Caco-2 (cell line): ENCODE results near the gene PDLIM7. TPM values are rescaled to one million over a fixed set of nuclear protein-coding genes. Genes with fewer than 3 reads are reported as not detected.

Source experiments
- BruUV-seq: library from RNA; stranded (reverse); fragments of 400-500 nt; replicated peaks from 2 replicates; lab custom pipeline; 2021; lab: Mats Ljungman, UMichigan
- CTCF ChIA-PET: fragments of 300-600 bp; sonication (Branson Sonifier 250); formaldehyde crosslinking; loops from one replicate; lab custom pipeline; 2022; ENCODE audit warnings: antibody characterized with exemption; lab: Charles Lee
- POLR2A ChIA-PET: fragments of 300-600 bp; sonication (Branson Sonifier 250); formaldehyde crosslinking; loops from one replicate; lab custom pipeline; 2022; ENCODE audit warnings: antibody characterized with exemption; lab: Charles Lee
- DNase-seq, 2 experiments: peaks; one replicate each; pipeline versions ENCODE4 v3.0.0 to v3.0.0-alpha.2; 2020 to 2022
- H3K27me3 ChIP-seq: replicated peaks from 2 replicates; pipeline ENCODE4 v1.6.0; 2011; ENCODE audit warnings: low read length; ENCODE audit not compliant: control insufficient read depth, insufficient read depth
- H3K36me3 ChIP-seq: 2 replicates; pipeline ENCODE4 v1.5.1; 2011; ENCODE audit warnings: low read length; ENCODE audit not compliant: control insufficient read depth, insufficient read depth
- H3K4me1 ChIP-seq: fragments of 250-450 bp; sonication (Bioruptor Pico); 2 replicates; pipeline ENCODE4 v1.5.1; 2020; ENCODE audit warnings: mild to moderate bottlenecking
- H3K4me3 ChIP-seq: 2 replicates; pipeline ENCODE4 v1.5.1; 2011; ENCODE audit warnings: low read depth, mild to moderate bottlenecking, control low read depth, low read length
- H3K9me3 ChIP-seq: fragments of 250-450 bp; sonication (Bioruptor Pico); 2 replicates; pipeline ENCODE4 v1.5.1; 2020; ENCODE audit warnings: mild to moderate bottlenecking, moderate library complexity
- H3K27ac Mint-ChIP-seq: one replicate; pipeline ENCODE4 v1.8.0; 2022; ENCODE audit warnings: mixed read lengths; ENCODE audit not compliant: unreplicated experiment
- H3K27me3 Mint-ChIP-seq: one replicate; pipeline ENCODE4 v1.8.0; 2022; ENCODE audit warnings: mixed read lengths; ENCODE audit not compliant: insufficient read depth, unreplicated experiment
- H3K36me3 Mint-ChIP-seq: one replicate; pipeline ENCODE4 v1.8.0; 2022; ENCODE audit warnings: mild to moderate bottlenecking, mixed read lengths; ENCODE audit not compliant: insufficient read depth, unreplicated experiment
- H3K4me1 Mint-ChIP-seq: one replicate; pipeline ENCODE4 v1.8.0; 2022; ENCODE audit warnings: low read depth, mixed read lengths; ENCODE audit not compliant: unreplicated experiment
- H3K4me3 Mint-ChIP-seq: one replicate; pipeline ENCODE4 v1.8.0; 2022; ENCODE audit warnings: mild to moderate bottlenecking, moderate library complexity, mixed read lengths; ENCODE audit not compliant: unreplicated experiment
- H3K9me3 Mint-ChIP-seq: one replicate; pipeline ENCODE4 v1.8.0; 2022; ENCODE audit warnings: mixed read lengths; ENCODE audit not compliant: unreplicated experiment
- intact Hi-C: fragments of 100-400 bp; cut with micrococcal nuclease; formaldehyde crosslinking; loops from one replicate; pipeline ENCODE4 v1.10.0; 2022; ENCODE audit not compliant: unreplicated experiment
- total RNA-seq: library from RNA; stranded (reverse); gene quantifications from 2 replicates; pipeline ENCODE4 v1.2.3, GENCODE V29; 2022
- TF ChIP-seq, protein P1 (sequence below), 2 experiments: fragments of 200-600 bp in 1 of 2; IDR thresholded peaks; 1 replicate in 1 of 2; 2 replicates in 1 of 2; pipeline versions ENCODE4 v1.5.1 to v1.8.0; 2011 to 2022; ENCODE audit warnings: antibody characterized with exemption in 1 of 2, control low read depth in 1 of 2, inconsistent platforms in 1 of 2, low read depth in 1 of 2, low read length in 1 of 2, mild to moderate bottlenecking in 1 of 2, moderate library complexity in 1 of 2; ENCODE audit not compliant: insufficient read depth in 1 of 2, severe bottlenecking in 1 of 2, unreplicated experiment in 1 of 2

PDLIM7 gene
- total RNA-seq, 1 experiment from 2014 or later: 49.1 TPM

DNA sequence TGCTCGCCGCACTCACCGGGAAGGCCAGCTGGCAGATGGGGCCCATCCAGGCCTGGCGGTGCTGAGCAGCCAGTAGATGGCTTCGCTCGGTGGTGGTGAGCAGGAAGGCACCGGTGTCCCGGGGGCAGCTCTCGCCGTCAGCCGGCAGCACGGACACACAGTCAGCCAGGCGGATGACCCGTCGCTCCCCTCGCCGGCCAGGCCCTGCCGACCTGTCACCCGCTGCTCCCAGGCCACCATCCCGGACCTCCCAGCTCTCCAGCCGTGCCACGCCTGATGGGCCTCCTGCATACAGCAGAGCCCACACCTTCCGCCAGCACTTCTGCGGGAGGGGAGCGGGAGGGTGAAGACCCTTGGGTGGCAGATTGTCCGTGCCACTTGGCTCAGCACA, 10.8 kb upstream of the PDLIM7 start:
- no TSS peak for BruUV-seq
- Histone ChIP-seq H3K4me3 (no peak overlapping the region), H3K36me3 (peaks cover 5% of the 10 kb centered on the region), H3K4me1 (no peaks in the 10 kb centered on the region), H3K9me3 (no peaks in the 10 kb centered on the region), H3K27me3 (no peaks in the 10 kb centered on the region)
- Mint-ChIP-seq H3K27me3 (no peaks in the 10 kb centered on the region), H3K27ac (no peak overlapping the region), H3K4me1 (peaks cover 6% of the 10 kb centered on the region), H3K36me3 (peaks cover 29% of the 10 kb centered on the region), H3K4me3 (no peak overlapping the region), H3K9me3 (no peaks in the 10 kb centered on the region)
- DNase-seq: no peak
- intact Hi-C loops: no loop called here
- POLR2A ChIA-PET: interaction anchor here (0.5 kb wide), 1 partner anchor 11 kb away, joined by 6 read pairs; the partner anchor contains the start of gene PDLIM7
- TF ChIP-seq, protein P1, sequence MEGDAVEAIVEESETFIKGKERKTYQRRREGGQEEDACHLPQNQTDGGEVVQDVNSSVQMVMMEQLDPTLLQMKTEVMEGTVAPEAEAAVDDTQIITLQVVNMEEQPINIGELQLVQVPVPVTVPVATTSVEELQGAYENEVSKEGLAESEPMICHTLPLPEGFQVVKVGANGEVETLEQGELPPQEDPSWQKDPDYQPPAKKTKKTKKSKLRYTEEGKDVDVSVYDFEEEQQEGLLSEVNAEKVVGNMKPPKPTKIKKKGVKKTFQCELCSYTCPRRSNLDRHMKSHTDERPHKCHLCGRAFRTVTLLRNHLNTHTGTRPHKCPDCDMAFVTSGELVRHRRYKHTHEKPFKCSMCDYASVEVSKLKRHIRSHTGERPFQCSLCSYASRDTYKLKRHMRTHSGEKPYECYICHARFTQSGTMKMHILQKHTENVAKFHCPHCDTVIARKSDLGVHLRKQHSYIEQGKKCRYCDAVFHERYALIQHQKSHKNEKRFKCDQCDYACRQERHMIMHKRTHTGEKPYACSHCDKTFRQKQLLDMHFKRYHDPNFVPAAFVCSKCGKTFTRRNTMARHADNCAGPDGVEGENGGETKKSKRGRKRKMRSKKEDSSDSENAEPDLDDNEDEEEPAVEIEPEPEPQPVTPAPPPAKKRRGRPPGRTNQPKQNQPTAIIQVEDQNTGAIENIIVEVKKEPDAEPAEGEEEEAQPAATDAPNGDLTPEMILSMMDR (IDR thresholded peaks at IDR 0.05; ENCODE audit: insufficient read depth in 1 of 2, low read depth in 1 of 2, low read length in 1 of 2, severe bottlenecking in 1 of 2, unreplicated experiment in 1 of 2): no peak
- CTCF ChIA-PET: interaction anchor here (1.3 kb wide), 1 partner anchor 11 kb away, joined by 4 read pairs; the partner anchor contains the start of gene PDLIM7

- Histone ChIP-seq H3K27me3 (no peaks in the 10 kb centered on the region), H3K9me3 (no peaks in the 10 kb centered on the region), H3K4me3 (no peak overlapping the region), H3K36me3 (peaks cover 5% of the 10 kb centered on the region), H3K4me1 (no peaks in the 10 kb centered on the region)
- no peak for DNase-seq
- intact Hi-C loops: no loop called here
- H3K4me1 Mint-ChIP-seq: peaks cover 6% of the 10 kb centered on the region
- BruUV-seq: no TSS peak
- H3K9me3 Mint-ChIP-seq: no peaks in the 10 kb centered on the region
- TF ChIP-seq, protein P1 (IDR thresholded peaks at IDR 0.05; ENCODE audit: insufficient read depth in 1 of 2, low read depth in 1 of 2, low read length in 1 of 2, severe bottlenecking in 1 of 2, unreplicated experiment in 1 of 2): no peak
- no peaks in the 10 kb centered on the region for H3K27me3 Mint-ChIP-seq
- peaks cover 24% of the 10 kb centered on the region for H3K36me3 Mint-ChIP-seq
- POLR2A ChIA-PET: interaction anchor here (0.5 kb wide), 1 partner anchor 11 kb away, joined by 6 read pairs; the partner anchor contains the start of gene PDLIM7
- CTCF ChIA-PET: interaction anchor here (0.5 to 1.3 kb wide), 2 partner anchors 10 to 355 kb away, joined by 3 to 4 read pairs; partner anchors contain the start of gene PDLIM7
- H3K4me3 Mint-ChIP-seq: no peak overlapping the region
- no peak overlapping the region for H3K27ac Mint-ChIP-seq
These were observed 10.3 kb upstream of the PDLIM7 start for GRCh38 chr5:177507596-177508220.

DNA sequence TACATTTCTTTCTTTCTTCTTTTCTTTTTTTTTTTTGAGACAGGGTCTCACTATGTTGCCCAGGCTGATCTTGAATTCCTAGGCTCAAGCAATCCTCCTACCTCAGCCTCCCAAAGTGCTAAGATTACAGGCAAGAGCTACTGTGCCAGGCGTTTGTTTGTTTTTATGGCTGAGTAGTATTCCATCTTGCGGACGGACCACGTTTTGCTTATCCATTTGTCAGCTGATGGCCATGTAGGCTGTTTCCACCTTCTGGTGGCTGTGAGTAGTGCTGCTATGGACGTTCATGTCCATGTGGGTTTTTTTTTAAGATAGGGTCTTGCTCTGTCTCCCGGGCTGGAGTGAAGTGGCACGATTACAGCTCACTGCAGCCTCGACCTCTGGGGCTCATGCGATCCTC, 9.8 kb upstream of the PDLIM7 start:
- no peaks in the 10 kb centered on the region for H3K4me1 ChIP-seq
- no peak for DNase-seq
- H3K27ac Mint-ChIP-seq: no peak overlapping the region
- no peaks in the 10 kb centered on the region for H3K9me3 Mint-ChIP-seq
- H3K36me3 ChIP-seq: no peaks in the 10 kb centered on the region; the same call in none of the 2 replicates
- TF ChIP-seq, protein P1 (IDR thresholded peaks at IDR 0.05; ENCODE audit: insufficient read depth in 1 of 2, low read depth in 1 of 2, low read length in 1 of 2, severe bottlenecking in 1 of 2, unreplicated experiment in 1 of 2): peak; percentile 0 to 32
- peaks cover 22% of the 10 kb centered on the region for H3K36me3 Mint-ChIP-seq
- no peaks in the 10 kb centered on the region for H3K9me3 ChIP-seq
- H3K4me3 Mint-ChIP-seq: no peak overlapping the region
- ChIA-PET CTCF (interaction anchor here (0.5 to 1.3 kb wide), 2 partner anchors 10 to 355 kb away, joined by 3 to 4 read pairs; partner anchors contain the start of gene PDLIM7), POLR2A (interaction anchor here (0.7 kb wide), 1 partner anchor 46 kb away, joined by 13 read pairs; no protein-coding TSS in a partner anchor)
- BruUV-seq: no TSS peak
- no peak overlapping the region for H3K4me3 ChIP-seq
- intact Hi-C loops: no loop called here
- no peaks in the 10 kb centered on the region for H3K27me3 ChIP-seq
- peaks cover 6% of the 10 kb centered on the region for H3K4me1 Mint-ChIP-seq
- H3K27me3 Mint-ChIP-seq: no peaks in the 10 kb centered on the region
